ENCODE measurements around the gene CSNK2A1. TPM values are rescaled to one million over a fixed set of nuclear protein-coding genes. Genes with fewer than 3 reads are reported as not detected.

The CSNK2A1 gene
- total RNA-seq, 2 donors from 2014 or later: 168 to 184 TPM

GRCh38 chr20:539191-539590 lies 4.4 kb downstream of the CSNK2A1 start:
- ATAC-seq (replicated peaks in 1 of 2) (no peak), DNase-seq (no peak)
- peak overlapping the region; percentile 14 to 42 for H3K4me3 Mint-ChIP-seq
- no peaks in the 10 kb centered on the region for H3K27me3 Mint-ChIP-seq (ENCODE audit: low read depth)
- H3K9me3 Mint-ChIP-seq: peaks cover 0 to 2% of the 10 kb centered on the region in 2 donors
- H3K27ac Mint-ChIP-seq: no peak overlapping the region
- H3K4me1 Mint-ChIP-seq (ENCODE audit: low read depth): peaks cover 92% of the 10 kb centered on the region
- peaks cover 19 to 38% of the 10 kb centered on the region in 2 donors for H3K36me3 Mint-ChIP-seq (ENCODE audit: insufficient read depth in 2 of 2)

GRCh38 chr20:537983-538382 lies 5.6 kb downstream of the CSNK2A1 start:
- Mint-ChIP-seq H3K4me3 (peak overlapping the region; percentile 33 to 42), H3K9me3 (peaks cover 0 to 2% of the 10 kb centered on the region in 2 donors), H3K27ac (peak overlapping the region; percentile 71)

DNA sequence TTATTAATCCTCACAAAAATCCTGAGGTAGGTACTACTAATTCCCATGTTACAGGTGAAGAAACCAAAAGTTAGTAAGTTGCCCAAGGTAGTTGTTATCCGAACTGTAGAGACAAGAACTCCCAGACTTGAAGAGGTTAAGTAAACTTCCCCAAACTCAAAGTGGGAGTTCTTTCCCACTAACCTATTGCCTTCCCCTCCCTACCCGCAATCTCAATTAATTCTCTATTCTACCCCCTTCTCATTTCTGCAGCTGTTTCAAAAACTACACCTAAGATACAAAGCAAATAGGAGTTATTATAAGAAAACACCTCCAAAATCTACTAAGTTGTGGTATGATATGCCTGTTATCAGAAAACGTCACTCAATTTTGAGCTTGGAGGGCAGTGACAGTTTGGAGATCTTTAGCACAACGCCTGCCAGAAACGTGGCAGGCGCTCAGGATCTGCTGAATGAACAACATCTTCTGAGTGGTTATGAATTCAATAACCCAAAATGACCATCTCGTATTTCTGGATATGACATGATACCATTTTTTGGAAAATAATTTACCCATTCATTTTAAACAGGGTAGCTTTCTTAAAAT lies 7.1 kb downstream of the CSNK2A1 start:
- Mint-ChIP-seq H3K4me3 (peak overlapping the region in 1 of 2 donors; percentile 37), H3K9me3 (peaks cover 0 to 2% of the 10 kb centered on the region in 2 donors), H3K4me1 (ENCODE audit: low read depth) (peaks cover 91% of the 10 kb centered on the region), H3K27me3 (ENCODE audit: low read depth) (no peaks in the 10 kb centered on the region), H3K27ac (peak overlapping the region; percentile 65), H3K36me3 (ENCODE audit: insufficient read depth in 2 of 2) (peaks cover 5 to 27% of the 10 kb centered on the region in 2 donors)
- DNase-seq: no peak
- no peak for ATAC-seq (replicated peaks in 1 of 2)

More at GRCh38 chr20:537983-538382, 5.6 kb downstream of the CSNK2A1 start:
- peaks cover 99% of the 10 kb centered on the region for H3K4me1 Mint-ChIP-seq (ENCODE audit: low read depth)
- H3K27me3 Mint-ChIP-seq (ENCODE audit: low read depth): no peaks in the 10 kb centered on the region
- peaks cover 12 to 37% of the 10 kb centered on the region in 2 donors for H3K36me3 Mint-ChIP-seq (ENCODE audit: insufficient read depth in 2 of 2)
- ATAC-seq (replicated peaks in 1 of 2): no peak
- DNase-seq: no peak

- H3K27ac Mint-ChIP-seq: no peak overlapping the region
- H3K36me3 Mint-ChIP-seq (ENCODE audit: insufficient read depth in 2 of 2): peaks cover 5 to 24% of the 10 kb centered on the region in 2 donors
- H3K27me3 Mint-ChIP-seq (ENCODE audit: low read depth): no peaks in the 10 kb centered on the region
- peaks cover 0 to 2% of the 10 kb centered on the region in 2 donors for H3K9me3 Mint-ChIP-seq
- no peak overlapping the region for H3K4me3 Mint-ChIP-seq
- ATAC-seq (replicated peaks in 1 of 2) (no peak), DNase-seq (no peak)
- H3K4me1 Mint-ChIP-seq (ENCODE audit: low read depth): peaks cover 87% of the 10 kb centered on the region
These were observed 7.6 kb downstream of the CSNK2A1 start for GRCh38 chr20:535958-536357.

DNA sequence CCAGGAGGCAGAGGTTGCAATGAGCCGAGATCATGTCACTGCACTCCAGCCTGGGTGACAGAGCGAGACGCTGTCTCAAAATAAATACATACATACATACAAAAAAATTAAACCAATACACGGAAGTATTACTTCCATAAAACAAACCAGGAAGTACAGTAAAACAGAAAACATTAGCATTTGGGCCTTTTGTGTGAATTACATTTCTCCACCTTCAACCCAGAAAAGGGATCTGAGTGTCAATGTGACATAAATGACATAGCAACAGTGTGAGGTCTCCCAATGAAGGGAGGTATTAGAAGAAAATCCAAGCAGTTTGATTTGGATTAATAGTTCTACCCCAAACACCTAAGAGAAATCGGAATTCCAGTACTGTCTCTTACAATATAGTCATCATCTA lies 10.1 kb downstream of the CSNK2A1 start:
- H3K27ac Mint-ChIP-seq: no peak overlapping the region
- peaks cover 84% of the 10 kb centered on the region for H3K4me1 Mint-ChIP-seq (ENCODE audit: low read depth)
- H3K27me3 Mint-ChIP-seq (ENCODE audit: low read depth): no peaks in the 10 kb centered on the region
- DNase-seq (no peak), ATAC-seq (replicated peaks in 1 of 2) (no peak)
- H3K4me3 Mint-ChIP-seq: no peak overlapping the region
- peaks cover 0 to under 1% of the 10 kb centered on the region in 2 donors for H3K9me3 Mint-ChIP-seq
- peaks cover 8 to 18% of the 10 kb centered on the region in 2 donors for H3K36me3 Mint-ChIP-seq (ENCODE audit: insufficient read depth in 2 of 2)

DNA sequence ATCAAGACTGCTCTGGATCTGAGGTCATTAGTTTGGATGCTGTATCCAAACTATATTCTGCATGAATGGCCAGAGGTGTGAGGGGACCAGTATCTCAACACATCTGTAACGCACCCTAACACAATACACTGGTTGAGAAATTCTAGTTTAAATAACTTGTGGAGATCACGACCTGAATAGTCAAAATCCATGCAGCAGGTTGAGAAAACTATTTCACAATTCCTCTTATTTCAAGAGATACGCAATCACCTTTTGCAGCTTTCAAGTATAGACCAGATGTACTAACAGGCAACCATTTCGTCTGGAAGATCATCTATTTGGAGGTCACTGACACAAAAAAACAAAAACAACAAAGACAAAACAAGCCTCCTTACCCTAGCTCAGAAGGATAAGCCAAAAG lies 11.1 kb downstream of the CSNK2A1 start:
- Mint-ChIP-seq H3K4me3 (no peak overlapping the region), H3K27me3 (ENCODE audit: low read depth) (no peaks in the 10 kb centered on the region)

DNA sequence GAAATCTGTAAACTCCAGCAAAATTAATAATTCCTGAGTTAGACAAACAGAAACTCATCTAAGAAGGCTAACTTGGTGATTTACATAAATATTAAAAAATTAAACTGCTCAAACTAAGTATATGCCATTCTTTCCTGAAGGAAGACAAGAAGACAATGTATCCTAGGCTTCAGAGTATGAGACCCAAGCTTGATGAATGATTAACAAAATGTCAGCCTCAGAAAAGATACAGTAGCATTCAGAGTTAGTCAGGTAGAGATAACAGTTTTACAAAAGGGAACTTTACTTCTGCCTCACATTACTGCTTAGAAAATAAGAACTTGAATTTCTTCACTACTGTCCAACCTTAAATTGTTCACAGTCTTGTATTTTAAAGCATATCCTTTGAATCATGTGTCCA lies 12.0 kb downstream of the CSNK2A1 start:
- Mint-ChIP-seq H3K27me3 (ENCODE audit: low read depth) (no peaks in the 10 kb centered on the region), H3K27ac (no peak overlapping the region), H3K9me3 (peaks cover 9% of the 10 kb centered on the region in 2 donors), H3K4me3 (no peak overlapping the region), H3K4me1 (ENCODE audit: low read depth) (peaks cover 66% of the 10 kb centered on the region), H3K36me3 (ENCODE audit: insufficient read depth in 2 of 2) (peaks cover 22 to 33% of the 10 kb centered on the region in 2 donors)
- DNase-seq (no peak), ATAC-seq (replicated peaks in 1 of 2) (no peak)

More for the DNA sequence above, 11.1 kb downstream of the CSNK2A1 start:
- Mint-ChIP-seq H3K36me3 (ENCODE audit: insufficient read depth in 2 of 2) (peaks cover 14 to 24% of the 10 kb centered on the region in 2 donors), H3K27ac (no peak overlapping the region), H3K9me3 (peaks cover 3 to 6% of the 10 kb centered on the region in 2 donors), H3K4me1 (ENCODE audit: low read depth) (peaks cover 75% of the 10 kb centered on the region)
- DNase-seq (no peak), ATAC-seq (replicated peaks in 1 of 2) (no peak)

- Mint-ChIP-seq H3K4me1 (ENCODE audit: low read depth) (peaks cover 53% of the 10 kb centered on the region), H3K36me3 (ENCODE audit: insufficient read depth in 2 of 2) (peaks cover 26 to 42% of the 10 kb centered on the region in 2 donors), H3K27me3 (ENCODE audit: low read depth) (no peaks in the 10 kb centered on the region), H3K4me3 (peak overlapping the region in 1 of 2 donors; percentile 15), H3K27ac (peak overlapping the region; percentile 93), H3K9me3 (peaks cover 9% of the 10 kb centered on the region in 2 donors)
- ATAC-seq (replicated peaks in 1 of 2): no peak
- no peak for DNase-seq
These were observed 13.3 kb downstream of the CSNK2A1 start for GRCh38 chr20:530321-530720.

DNA sequence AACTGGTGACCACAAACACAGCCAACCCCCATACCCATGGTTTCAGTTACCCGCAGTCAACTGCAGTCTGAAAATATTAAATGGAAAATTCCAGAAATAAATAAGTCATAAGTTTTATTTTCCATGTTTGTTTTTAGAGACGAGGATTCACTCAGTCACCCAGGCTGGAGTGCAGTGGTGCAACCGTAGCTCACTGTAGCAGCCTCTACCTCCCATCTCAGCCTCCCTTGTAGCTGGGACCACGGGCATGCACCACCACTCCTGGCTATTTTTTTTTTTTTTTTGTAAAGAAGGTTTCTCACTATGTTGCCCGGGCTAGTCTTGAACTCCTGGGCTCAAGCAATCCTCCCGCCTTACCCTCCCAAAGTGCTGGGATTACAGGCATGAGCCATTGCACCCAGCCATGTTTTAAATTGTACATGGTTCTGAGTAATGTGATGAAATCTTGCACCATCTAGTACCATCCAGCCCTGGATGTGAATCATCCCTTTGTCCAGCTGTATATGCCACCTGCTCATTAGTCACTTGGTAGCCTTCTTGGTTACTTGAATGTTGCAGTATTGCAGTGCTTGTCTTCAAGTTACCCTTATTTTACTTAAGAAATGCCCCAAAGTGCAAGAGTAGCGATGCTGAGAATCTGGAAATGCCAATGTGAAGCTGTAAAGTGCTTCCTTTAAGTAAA lies 14.5 kb downstream of the CSNK2A1 start:
- Mint-ChIP-seq H3K27me3 (ENCODE audit: low read depth) (no peaks in the 10 kb centered on the region), H3K27ac (peak overlapping the region; percentile 93), H3K4me1 (ENCODE audit: low read depth) (peaks cover 41% of the 10 kb centered on the region), H3K36me3 (ENCODE audit: insufficient read depth in 2 of 2) (peaks cover 26 to 47% of the 10 kb centered on the region in 2 donors), H3K9me3 (peaks cover 9% of the 10 kb centered on the region in 2 donors), H3K4me3 (peak overlapping the region; percentile 35 to 51)
- peak; percentile 24 to 27 for DNase-seq
- ATAC-seq (replicated peaks in 1 of 2): peak; percentile 99

- DNase-seq: no peak
- H3K27me3 Mint-ChIP-seq (ENCODE audit: low read depth): no peaks in the 10 kb centered on the region
- H3K4me1 Mint-ChIP-seq (ENCODE audit: low read depth): peaks cover 25% of the 10 kb centered on the region
- H3K36me3 Mint-ChIP-seq (ENCODE audit: insufficient read depth in 2 of 2): peaks cover 26 to 53% of the 10 kb centered on the region in 2 donors
- no peak for ATAC-seq (replicated peaks in 1 of 2)
- no peak overlapping the region for H3K27ac Mint-ChIP-seq
- peaks cover 9% of the 10 kb centered on the region in 2 donors for H3K9me3 Mint-ChIP-seq
- H3K4me3 Mint-ChIP-seq: no peak overlapping the region
These were observed 16.1 kb downstream of the CSNK2A1 start for GRCh38 chr20:527571-527886.

- Mint-ChIP-seq H3K4me3 (no peak overlapping the region), H3K4me1 (ENCODE audit: low read depth) (peaks cover 21% of the 10 kb centered on the region), H3K36me3 (ENCODE audit: insufficient read depth in 2 of 2) (peaks cover 19 to 56% of the 10 kb centered on the region in 2 donors), H3K27ac (no peak overlapping the region), H3K9me3 (peaks cover 5 to 7% of the 10 kb centered on the region in 2 donors), H3K27me3 (ENCODE audit: low read depth) (no peaks in the 10 kb centered on the region)
- ATAC-seq (replicated peaks in 1 of 2): no peak
- DNase-seq: no peak
These were observed 21.7 kb downstream of the CSNK2A1 start for GRCh38 chr20:521860-522259.

DNA sequence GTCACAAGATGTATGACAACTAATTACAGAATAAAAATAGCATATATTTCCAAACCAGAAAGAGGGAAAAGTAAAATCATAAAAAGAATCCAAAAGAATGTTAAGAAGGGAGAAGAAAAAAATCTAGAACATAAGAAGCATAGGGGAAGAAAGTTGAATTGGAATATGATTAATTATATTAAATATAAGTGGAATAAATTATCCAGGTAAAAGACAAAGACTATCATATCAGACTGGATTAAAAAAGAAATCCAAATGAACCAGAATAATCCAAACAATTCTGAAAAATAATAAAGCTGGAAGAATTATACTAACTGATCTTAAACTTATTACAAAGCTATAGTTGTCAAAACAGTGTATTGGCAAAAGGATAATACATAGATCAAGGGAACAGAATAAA lies 23.6 kb downstream of the CSNK2A1 start:
- H3K36me3 Mint-ChIP-seq (ENCODE audit: insufficient read depth in 2 of 2): peaks cover 12 to 43% of the 10 kb centered on the region in 2 donors
- peaks cover 3 to 7% of the 10 kb centered on the region in 2 donors for H3K9me3 Mint-ChIP-seq
- H3K27me3 Mint-ChIP-seq (ENCODE audit: low read depth): no peaks in the 10 kb centered on the region
- ATAC-seq (replicated peaks in 1 of 2) (no peak), DNase-seq (no peak)
- H3K27ac Mint-ChIP-seq: no peak overlapping the region
- H3K4me3 Mint-ChIP-seq: no peak overlapping the region
- peaks cover 34% of the 10 kb centered on the region for H3K4me1 Mint-ChIP-seq (ENCODE audit: low read depth)

DNA sequence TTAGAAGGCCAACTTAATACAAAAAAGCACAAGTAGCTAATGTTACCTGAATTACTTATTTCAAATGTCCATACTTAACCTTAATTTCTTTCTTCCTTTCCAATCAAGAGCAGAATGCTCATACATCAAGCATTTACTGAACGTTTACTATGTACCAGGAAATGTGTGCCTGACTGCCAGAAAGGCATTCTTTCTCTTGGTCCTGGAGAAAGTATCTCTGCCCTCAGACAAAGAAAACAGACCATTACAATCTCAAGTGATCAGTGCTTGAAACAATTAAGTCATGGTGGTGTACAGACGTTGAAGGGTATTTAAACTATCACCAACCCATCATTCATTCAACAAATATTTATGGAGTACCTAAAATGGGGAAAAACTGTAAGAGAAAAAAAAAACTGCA lies 26.4 kb downstream of the CSNK2A1 start:
- H3K36me3 Mint-ChIP-seq (ENCODE audit: insufficient read depth in 2 of 2): peaks cover 12 to 31% of the 10 kb centered on the region in 2 donors
- ATAC-seq (replicated peaks in 1 of 2): no peak
- peaks cover 3 to 7% of the 10 kb centered on the region in 2 donors for H3K9me3 Mint-ChIP-seq
- H3K27me3 Mint-ChIP-seq (ENCODE audit: low read depth): no peaks in the 10 kb centered on the region
- no peak overlapping the region for H3K27ac Mint-ChIP-seq
- H3K4me3 Mint-ChIP-seq: no peak overlapping the region
- peaks cover 46% of the 10 kb centered on the region for H3K4me1 Mint-ChIP-seq (ENCODE audit: low read depth)
- DNase-seq: no peak

Data from activated T-cell treated with anti-CD3 and anti-CD28 coated beads, Interleukin-2, amount 50 U/mL, for 72 hours (primary cell).